Measurements from ENCODE around the gene ESRRG.

DNA sequence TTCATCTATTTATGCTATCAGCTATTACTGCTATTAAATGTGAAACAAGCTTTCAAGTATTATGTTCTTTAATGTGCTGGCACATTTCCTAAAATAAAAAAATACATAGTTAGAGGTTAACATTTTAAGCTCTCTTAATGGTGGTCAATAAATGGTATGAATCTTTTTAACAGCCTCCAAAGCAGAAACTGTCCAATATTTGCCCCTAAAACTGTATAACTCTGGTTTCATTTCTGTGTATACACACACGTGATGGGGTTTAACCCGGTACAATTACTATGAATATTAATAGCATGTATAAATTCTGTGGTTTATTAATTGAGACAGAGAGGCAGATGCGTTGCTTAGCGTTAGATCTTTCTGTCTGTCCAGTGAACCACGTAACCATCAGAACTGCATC, 2.2 kb downstream of the ESRRG start:
- TF ChIP-seq POLR2A (IDR thresholded peaks at IDR 0.05) (no peak), CTCF (IDR thresholded peaks at IDR 0.05) (no peak)

All from thyroid gland (tissue), 4 donors.